Measurements from ENCODE around the gene KDM4B. TPM values are rescaled to one million over a fixed set of nuclear protein-coding genes. Genes with fewer than 3 reads are reported as not detected.
A peak's percentile ranks its signal among the peaks of the same experiment; 100 is the strongest.

KDM4B gene
- polyA plus RNA-seq, 1 donor from 2014 or later: 78.2 TPM

GRCh38 chr19:5035793-5036697, 67.1 kb downstream of the KDM4B start:
- Mint-ChIP-seq H3K9me3 (no peaks in the 10 kb centered on the region), H3K36me3 (peaks cover 2% of the 10 kb centered on the region), H3K27me3 (no peaks in the 10 kb centered on the region), H3K4me3 (no peak overlapping the region), H3K27ac (no peak overlapping the region), H3K4me1 (peaks cover 3 to 5% (median 4%) of the 10 kb centered on the region in 3 donors)

DNA sequence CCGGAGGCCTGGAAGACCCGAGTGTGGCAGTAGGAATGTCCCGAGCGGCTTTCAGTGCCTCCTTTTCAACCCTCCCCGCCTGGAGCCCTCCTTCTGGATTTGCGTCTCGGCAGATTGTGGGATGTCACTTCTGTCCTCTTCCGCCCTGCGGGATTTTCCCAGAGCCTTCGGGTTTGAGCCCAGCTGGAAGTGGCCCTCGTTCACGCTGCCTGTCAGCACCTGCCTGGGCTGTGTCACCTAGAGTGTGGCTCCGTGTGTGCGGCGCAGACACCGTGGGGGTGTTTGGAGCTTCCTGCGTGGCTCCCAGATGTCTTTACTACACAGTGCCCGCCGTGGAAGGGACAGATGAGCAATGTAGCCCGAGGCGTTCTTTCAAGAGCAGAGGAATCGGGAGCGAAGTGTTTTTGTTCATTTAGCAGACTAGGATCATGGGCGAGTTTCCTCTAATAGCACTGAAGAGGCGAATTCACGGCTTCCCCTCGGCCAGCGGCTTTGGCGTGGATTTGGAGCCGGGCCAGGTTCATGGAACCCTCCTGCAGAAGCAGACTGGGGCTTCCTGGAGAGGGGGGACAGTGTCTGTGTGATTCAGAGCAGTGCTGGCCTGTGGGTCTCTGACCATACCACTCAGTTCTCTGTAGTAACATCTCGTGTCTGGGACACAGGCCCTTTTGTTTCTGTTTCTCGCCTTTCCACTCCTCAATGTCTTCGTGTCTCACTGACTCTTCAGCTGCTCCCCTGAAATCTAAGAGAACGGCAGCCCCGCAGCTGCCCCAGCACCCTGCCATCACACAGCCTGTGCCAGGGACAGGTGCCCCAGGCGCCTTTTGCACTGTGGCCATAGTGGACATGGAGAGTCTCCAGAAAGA, 68.0 kb downstream of the KDM4B start:
- Mint-ChIP-seq H3K36me3 (peaks cover 2% of the 10 kb centered on the region), H3K27me3 (no peaks in the 10 kb centered on the region), H3K9me3 (no peaks in the 10 kb centered on the region), H3K4me3 (no peak overlapping the region), H3K4me1 (no peaks in the 10 kb centered on the region), H3K27ac (no peak overlapping the region)

GRCh38 chr19:5037936-5038335, 69.0 kb downstream of the KDM4B start:
- Mint-ChIP-seq H3K4me3 (no peak overlapping the region), H3K9me3 (no peaks in the 10 kb centered on the region), H3K4me1 (no peaks in the 10 kb centered on the region), H3K36me3 (peaks cover 5% of the 10 kb centered on the region), H3K27me3 (no peaks in the 10 kb centered on the region), H3K27ac (no peak overlapping the region)

GRCh38 chr19:5038631-5039271, 69.8 kb downstream of the KDM4B start:
- no peaks in the 10 kb centered on the region for H3K9me3 Mint-ChIP-seq
- H3K4me3 Mint-ChIP-seq: no peak overlapping the region
- no peaks in the 10 kb centered on the region for H3K27me3 Mint-ChIP-seq
- H3K36me3 Mint-ChIP-seq: peaks cover 3% of the 10 kb centered on the region
- H3K4me1 Mint-ChIP-seq: no peaks in the 10 kb centered on the region
- no peak overlapping the region for H3K27ac Mint-ChIP-seq

DNA sequence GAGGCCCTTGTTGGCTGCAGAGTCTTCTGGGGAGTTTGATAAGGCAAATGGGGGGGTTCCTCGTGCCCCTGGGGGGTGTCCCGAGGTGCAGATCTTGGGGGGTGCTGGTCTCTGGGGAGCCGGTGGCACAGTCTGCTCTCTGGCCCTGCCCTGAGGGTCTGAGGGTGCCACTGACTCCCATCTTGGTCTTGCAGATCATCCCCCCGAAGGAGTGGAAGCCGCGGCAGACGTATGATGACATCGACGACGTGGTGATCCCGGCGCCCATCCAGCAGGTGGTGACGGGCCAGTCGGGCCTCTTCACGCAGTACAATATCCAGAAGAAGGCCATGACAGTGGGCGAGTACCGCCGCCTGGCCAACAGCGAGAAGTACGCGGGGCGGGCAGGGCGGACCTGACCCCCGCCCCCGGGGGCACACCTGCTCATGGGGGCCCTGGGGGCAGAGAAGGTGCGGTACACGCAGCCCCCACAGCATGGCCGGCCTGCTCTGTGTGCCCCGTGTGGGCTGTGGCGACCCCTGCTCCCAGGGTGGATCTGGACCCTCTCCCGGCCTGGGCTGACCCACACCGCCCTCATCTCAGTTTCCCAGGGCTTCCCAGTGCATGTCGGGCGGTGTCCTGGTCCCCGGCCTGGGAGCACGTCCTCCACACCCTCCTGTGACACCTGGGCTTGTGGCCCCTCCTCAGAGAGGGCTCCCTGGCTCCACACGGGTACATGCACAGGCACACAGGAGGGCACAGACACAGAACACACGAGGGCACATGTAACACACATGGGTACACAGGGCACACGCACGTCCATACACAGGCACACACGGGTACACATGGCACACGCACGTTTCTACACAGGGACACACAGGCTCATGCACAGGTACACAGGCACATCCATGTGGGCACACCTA, 71.0 kb downstream of the KDM4B start:
- Mint-ChIP-seq H3K4me1 (peaks cover 0 to 1% (median 0%) of the 10 kb centered on the region in 3 donors), H3K27me3 (no peaks in the 10 kb centered on the region), H3K4me3 (no peak overlapping the region), H3K9me3 (no peaks in the 10 kb centered on the region), H3K36me3 (peaks cover 3% of the 10 kb centered on the region), H3K27ac (no peak overlapping the region)

DNA sequence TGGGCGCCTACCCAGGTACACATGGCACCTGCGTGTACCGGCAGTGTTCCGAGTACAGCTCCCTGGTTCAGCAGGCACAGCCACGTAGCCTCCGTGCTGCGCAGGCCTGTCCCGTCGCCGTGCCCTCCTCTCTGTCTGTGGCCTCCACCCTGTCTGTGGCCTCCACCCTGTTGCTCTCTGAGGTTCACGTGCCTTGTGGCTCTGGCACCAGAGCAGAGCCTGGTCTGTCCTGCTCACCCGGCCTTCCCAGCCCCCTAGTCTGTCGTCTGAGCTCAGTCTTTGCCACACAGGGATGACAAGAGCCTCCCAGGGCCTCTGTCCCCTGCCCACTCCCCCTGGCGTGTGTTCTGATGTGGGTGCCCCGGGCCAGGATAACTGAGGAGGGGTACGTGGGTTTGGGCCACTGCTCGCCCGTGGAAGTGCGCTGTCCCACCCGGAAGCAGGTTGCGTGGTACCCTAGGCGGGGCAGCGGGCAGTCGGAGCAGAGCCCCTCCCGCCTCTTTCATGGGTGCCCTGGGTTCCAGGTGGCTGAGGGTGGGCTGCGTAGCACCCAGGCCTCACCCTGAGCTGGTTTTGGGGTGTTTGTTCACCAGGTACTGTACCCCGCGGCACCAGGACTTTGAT, 71.7 kb downstream of the KDM4B start:
- peaks cover 3% of the 10 kb centered on the region for H3K36me3 Mint-ChIP-seq
- H3K27ac Mint-ChIP-seq: no peak overlapping the region
- H3K4me1 Mint-ChIP-seq: peaks cover 0 to 1% (median 0%) of the 10 kb centered on the region in 3 donors
- no peaks in the 10 kb centered on the region for H3K27me3 Mint-ChIP-seq
- no peak overlapping the region for H3K4me3 Mint-ChIP-seq
- no peaks in the 10 kb centered on the region for H3K9me3 Mint-ChIP-seq

GRCh38 chr19:5041168-5041912, 72.4 kb downstream of the KDM4B start:
- Mint-ChIP-seq H3K4me3 (peak overlapping the region in 1 of 4 donors; percentile 28), H3K36me3 (peaks cover 3% of the 10 kb centered on the region), H3K27me3 (no peaks in the 10 kb centered on the region), H3K4me1 (peaks cover 0 to 1% (median 0%) of the 10 kb centered on the region in 3 donors), H3K27ac (no peak overlapping the region), H3K9me3 (no peaks in the 10 kb centered on the region)

DNA sequence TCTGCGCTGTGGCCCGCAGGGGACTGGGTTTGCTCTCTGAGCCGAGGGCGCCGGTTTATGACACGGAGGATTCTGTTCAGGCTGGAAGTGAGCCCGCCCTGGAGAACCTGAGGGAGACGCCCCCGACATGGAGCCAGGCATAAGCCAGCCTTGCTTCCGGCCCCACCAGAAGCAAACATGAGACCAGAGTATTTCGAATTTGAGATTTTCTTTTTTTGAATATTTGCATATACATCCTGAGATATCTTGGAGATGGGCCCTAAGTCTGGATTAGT, 72.9 kb downstream of the KDM4B start:
- Mint-ChIP-seq H3K27me3 (no peaks in the 10 kb centered on the region), H3K4me1 (peaks cover 0 to 1% (median 0%) of the 10 kb centered on the region in 3 donors), H3K4me3 (no peak overlapping the region), H3K27ac (peak overlapping the region in 1 of 3 donors; percentile 76), H3K36me3 (peaks cover 3% of the 10 kb centered on the region), H3K9me3 (no peaks in the 10 kb centered on the region)

DNA sequence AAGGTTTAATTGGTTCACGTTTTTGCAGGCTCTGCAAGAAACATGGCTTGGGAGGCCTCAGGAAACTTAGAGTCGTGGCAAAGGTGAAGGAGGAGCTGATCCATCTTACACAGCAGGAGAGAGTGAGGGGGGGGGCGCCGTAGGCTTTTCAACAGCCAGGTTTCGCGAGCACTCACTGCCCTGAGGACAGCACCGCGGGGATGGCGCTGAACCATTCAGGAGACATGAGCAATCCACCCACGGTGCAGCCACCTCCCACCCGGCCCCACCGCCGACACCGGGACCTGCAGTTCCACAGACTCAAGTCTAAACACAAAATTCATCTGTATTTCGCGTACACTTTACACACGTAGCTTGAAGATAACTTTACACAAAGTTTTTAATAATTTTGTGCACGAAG, 73.6 kb downstream of the KDM4B start:
- no peaks in the 10 kb centered on the region for H3K27me3 Mint-ChIP-seq
- no peaks in the 10 kb centered on the region for H3K9me3 Mint-ChIP-seq
- H3K4me3 Mint-ChIP-seq: no peak overlapping the region
- peak overlapping the region in 1 of 3 donors; percentile 76 for H3K27ac Mint-ChIP-seq
- peaks cover 0 to 1% (median 0%) of the 10 kb centered on the region in 3 donors for H3K4me1 Mint-ChIP-seq
- peaks cover 3% of the 10 kb centered on the region for H3K36me3 Mint-ChIP-seq

- Mint-ChIP-seq H3K9me3 (no peaks in the 10 kb centered on the region), H3K4me3 (peak overlapping the region in 1 of 4 donors; percentile 48), H3K4me1 (peaks cover 2 to 6% (median 2%) of the 10 kb centered on the region in 3 donors), H3K27ac (no peak overlapping the region), H3K27me3 (no peaks in the 10 kb centered on the region), H3K36me3 (peaks cover 3% of the 10 kb centered on the region)
Observed at GRCh38 chr19:5045029-5045428, 76.1 kb downstream of the KDM4B start.

- Mint-ChIP-seq H3K4me1 (peaks cover 2 to 8% (median 5%) of the 10 kb centered on the region in 3 donors), H3K27ac (peak overlapping the region in 1 of 3 donors; percentile 76)
Observed at GRCh38 chr19:5045956-5046338, 77.0 kb downstream of the KDM4B start.

GRCh38 chr19:5046339-5047039, 77.6 kb downstream of the KDM4B start:
- Mint-ChIP-seq H3K4me1 (peaks cover 2 to 8% (median 5%) of the 10 kb centered on the region in 3 donors), H3K27ac (no peak overlapping the region), H3K4me3 (no peak overlapping the region), H3K9me3 (no peaks in the 10 kb centered on the region), H3K27me3 (no peaks in the 10 kb centered on the region), H3K36me3 (peaks cover 3% of the 10 kb centered on the region)

More at GRCh38 chr19:5045956-5046338, 77.0 kb downstream of the KDM4B start:
- Mint-ChIP-seq H3K4me3 (no peak overlapping the region), H3K9me3 (no peaks in the 10 kb centered on the region), H3K27me3 (no peaks in the 10 kb centered on the region), H3K36me3 (peaks cover 3% of the 10 kb centered on the region)

All from IgD-negative memory B cell (primary cell).